Measurements from ENCODE around the gene LUC7L2.

GRCh38 chr7:139358541-139359365 lies 941 bp upstream of the LUC7L2 start:
- TF ChIP-seq CTCF (IDR thresholded peaks at IDR 0.05; ENCODE audit: low read depth, low read length, missing input control), result no peak
- no peak for TF ChIP-seq YY1 (IDR thresholded peaks at IDR 0.05)
- TF ChIP-seq MAX (IDR thresholded peaks at IDR 0.05), result no peak
- no peak for TF ChIP-seq RAD21 (IDR thresholded peaks at IDR 0.05)
- peak in 1 of 2 donors; percentile 29 for TF ChIP-seq RXRA (IDR thresholded peaks at IDR 0.05)
- no peak for TF ChIP-seq ZBTB33 (IDR thresholded peaks at IDR 0.05)
- no peak for TF ChIP-seq TAF1 (conservative IDR thresholded peaks at IDR 0.05)
- no peak for TF ChIP-seq ATF3 (IDR thresholded peaks at IDR 0.05)
- no peak for TF ChIP-seq SP1 (IDR thresholded peaks at IDR 0.05)
- no peak for TF ChIP-seq REST (IDR thresholded peaks at IDR 0.05)
- TF ChIP-seq GABPA (IDR thresholded peaks at IDR 0.05 in 1 of 2, conservative IDR thresholded peaks at IDR 0.05 in 1 of 2), result no peak

Data from liver (tissue), 3 donors.